Measurements from ENCODE around the gene TDRD3. TPM values are rescaled to one million over a fixed set of nuclear protein-coding genes. Genes with fewer than 3 reads are reported as not detected.

TDRD3 gene
- 23.7 and 24.8 TPM in 2 replicates for total RNA-seq

GRCh38 chr13:60396783-60397703 is at the start of gene TDRD3:
Gene TDRD3, plus strand, starts transcription at chr13:60397220. Its CDS starts 145 bp downstream, at chr13:60397365.

Small RNA genes within 50 kb of the gene (small RNA-seq; reads per million reads assigned to genes)
- gene RNA5SP31, result not detected

Other genes with a start within 250 kb of the TDRD3 start
- 52.3 and 59.7 TPM in 2 replicates for gene DIAPH3, start 233.3 kb upstream of the TDRD3 start, total RNA-seq